ENCODE measurements around the gene EML6.

DNA sequence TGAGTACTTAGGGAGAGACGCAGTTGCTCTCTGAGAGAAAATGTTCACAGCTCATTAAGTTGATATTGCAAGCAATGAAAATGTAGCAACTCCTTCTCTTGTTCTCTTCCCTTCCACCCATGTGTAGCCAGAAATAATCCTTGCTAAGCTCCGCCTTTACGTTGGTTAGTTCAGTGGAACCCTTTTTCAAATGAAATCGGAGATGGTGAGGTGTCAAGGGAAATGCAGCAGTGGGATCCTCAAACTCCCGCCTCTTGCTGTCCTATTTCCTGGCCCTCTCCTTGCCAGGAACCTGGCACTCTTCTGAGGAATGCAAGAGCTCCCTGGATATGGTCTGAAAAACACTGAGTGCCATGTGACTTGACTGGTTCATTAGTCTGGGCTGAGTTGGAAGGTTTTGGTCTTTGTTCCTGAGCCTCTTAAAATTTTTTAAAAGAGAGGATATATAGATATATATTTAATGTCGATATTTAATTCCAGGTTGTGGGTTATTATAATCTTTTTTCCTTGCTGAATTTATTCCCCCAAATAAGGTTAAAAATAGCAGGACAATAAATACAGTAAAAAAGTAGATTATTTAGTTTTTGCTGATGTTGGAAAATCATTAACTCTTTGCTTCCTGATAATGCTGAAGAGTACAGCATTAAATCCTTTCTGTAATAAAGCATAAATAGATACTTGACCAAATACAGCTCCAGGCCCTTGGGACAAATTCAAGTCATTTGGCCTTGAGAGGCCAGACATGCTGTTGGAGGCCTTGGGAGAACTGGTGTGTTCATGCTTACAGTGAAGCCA lies 116.2 kb downstream of the EML6 start:
- TF ChIP-seq, protein P1, sequence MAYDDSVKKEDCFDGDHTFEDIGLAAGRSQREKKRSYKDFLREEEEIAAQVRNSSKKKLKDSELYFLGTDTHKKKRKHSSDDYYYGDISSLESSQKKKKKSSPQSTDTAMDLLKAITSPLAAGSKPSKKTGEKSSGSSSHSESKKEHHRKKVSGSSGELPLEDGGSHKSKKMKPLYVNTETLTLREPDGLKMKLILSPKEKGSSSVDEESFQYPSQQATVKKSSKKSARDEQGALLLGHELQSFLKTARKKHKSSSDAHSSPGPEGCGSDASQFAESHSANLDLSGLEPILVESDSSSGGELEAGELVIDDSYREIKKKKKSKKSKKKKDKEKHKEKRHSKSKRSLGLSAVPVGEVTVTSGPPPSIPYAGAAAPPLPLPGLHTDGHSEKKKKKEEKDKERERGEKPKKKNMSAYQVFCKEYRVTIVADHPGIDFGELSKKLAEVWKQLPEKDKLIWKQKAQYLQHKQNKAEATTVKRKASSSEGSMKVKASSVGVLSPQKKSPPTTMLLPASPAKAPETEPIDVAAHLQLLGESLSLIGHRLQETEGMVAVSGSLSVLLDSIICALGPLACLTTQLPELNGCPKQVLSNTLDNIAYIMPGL (CRISPR knock-in tag; IDR thresholded peaks at IDR 0.05; ENCODE audit: borderline replicate concordance), result no peak
- TF ChIP-seq, protein P2, sequence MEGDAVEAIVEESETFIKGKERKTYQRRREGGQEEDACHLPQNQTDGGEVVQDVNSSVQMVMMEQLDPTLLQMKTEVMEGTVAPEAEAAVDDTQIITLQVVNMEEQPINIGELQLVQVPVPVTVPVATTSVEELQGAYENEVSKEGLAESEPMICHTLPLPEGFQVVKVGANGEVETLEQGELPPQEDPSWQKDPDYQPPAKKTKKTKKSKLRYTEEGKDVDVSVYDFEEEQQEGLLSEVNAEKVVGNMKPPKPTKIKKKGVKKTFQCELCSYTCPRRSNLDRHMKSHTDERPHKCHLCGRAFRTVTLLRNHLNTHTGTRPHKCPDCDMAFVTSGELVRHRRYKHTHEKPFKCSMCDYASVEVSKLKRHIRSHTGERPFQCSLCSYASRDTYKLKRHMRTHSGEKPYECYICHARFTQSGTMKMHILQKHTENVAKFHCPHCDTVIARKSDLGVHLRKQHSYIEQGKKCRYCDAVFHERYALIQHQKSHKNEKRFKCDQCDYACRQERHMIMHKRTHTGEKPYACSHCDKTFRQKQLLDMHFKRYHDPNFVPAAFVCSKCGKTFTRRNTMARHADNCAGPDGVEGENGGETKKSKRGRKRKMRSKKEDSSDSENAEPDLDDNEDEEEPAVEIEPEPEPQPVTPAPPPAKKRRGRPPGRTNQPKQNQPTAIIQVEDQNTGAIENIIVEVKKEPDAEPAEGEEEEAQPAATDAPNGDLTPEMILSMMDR (IDR thresholded peaks at IDR 0.05), result no peak
- TF ChIP-seq ESRRA (IDR thresholded peaks at IDR 0.05; ENCODE audit: borderline replicate concordance, low read length) (no peak), POLR2AphosphoS2 (conservative IDR thresholded peaks at IDR 0.05; ENCODE audit: low read length) (no peak)

All from A549 (cell line).